GM19351 (cell line): ENCODE measurements around the gene SFTPA2.
"Not testable (repeated sequence)": the region's sequence is repeated elsewhere in the genome, so short reads cannot be mapped to it uniquely, and the experiment has no call there.

ENCODE experiments used
- ATAC-seq: cut with Tn5 transposase; IDR thresholded peaks from one replicate; pipeline ENCODE4 v1.9.1; 2021; ENCODE audit warnings: mild to moderate bottlenecking, moderate library complexity; ENCODE audit not compliant: unreplicated experiment

Gene SFTPA2

GRCh38 chr10:79561257-79561656 lies 1.1 kb upstream of the SFTPA2 start:
- ATAC-seq, result no peak

- no peak for ATAC-seq
Observed at GRCh38 chr10:79559726-79560125, 481 bp downstream of the SFTPA2 start.

- ATAC-seq, result not testable (repeated sequence)
Observed at GRCh38 chr10:79556961-79557360, 3.2 kb downstream of the SFTPA2 start.

DNA sequence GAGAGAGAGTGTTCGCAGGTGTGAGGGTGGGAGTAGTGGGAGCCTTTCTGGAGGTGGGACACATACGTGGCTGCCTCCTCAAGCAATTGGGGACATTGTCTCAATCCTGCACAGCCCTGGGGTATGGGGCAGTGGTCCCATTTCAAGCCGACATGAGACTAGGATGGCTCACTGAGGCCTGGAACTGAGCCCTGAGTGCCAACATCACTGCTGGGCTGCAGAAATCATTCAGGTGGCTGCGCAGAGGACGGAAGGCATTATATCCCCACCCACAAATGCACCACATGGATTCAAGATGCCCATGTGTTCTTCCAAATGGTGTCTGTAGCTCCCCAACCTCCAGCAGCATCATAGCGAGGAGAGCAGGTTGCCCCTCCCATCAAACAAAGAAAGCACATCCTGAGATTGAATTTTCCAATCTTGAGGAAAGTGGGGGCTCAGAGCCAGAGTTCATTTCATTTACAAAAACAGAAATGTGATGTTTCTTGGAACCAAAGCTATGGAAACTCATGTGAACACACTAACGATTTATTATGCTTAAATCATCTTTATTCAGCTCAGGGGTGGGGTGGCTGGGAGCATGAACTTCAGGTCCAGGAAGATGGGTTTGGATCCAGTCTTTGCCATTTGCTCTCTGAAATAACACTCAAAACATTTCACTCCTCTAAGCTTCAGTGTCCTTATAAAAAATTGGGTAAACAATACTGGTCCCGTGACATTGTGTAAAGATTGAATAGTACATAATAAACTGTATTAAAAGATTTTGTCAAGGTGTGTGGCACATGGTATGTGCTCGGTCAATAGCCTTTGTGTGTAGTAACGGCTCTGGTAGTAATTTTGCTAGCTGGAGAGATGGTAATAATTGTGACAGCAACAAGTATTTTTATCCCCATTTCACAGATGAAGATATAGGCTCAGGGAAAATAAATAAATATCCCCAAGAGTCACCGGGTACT lies 4.6 kb downstream of the SFTPA2 start:
- no peak for ATAC-seq

DNA sequence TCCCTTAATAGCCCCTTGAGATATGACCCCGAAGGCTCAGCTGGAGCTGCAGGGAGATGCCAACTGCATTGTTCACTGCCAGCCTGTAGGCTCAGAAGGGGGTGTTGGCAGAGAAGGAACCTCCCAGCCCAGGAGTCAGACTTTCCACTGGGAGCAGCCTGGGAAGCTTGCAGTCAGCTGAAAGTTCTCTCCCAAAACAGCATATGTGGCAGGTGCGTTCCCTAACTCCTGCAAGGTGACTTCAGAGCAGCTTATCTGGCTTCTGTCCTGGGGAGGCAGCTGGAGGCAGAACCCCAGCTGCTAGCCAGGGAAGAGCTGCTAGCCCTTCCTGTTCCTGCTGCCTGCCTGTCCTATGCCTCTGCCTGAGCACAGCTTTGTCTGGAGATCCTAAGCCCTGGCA lies 8.1 kb downstream of the SFTPA2 start:
- no peak for ATAC-seq

- ATAC-seq, result no peak
Observed at GRCh38 chr10:79547973-79548372, 12.2 kb downstream of the SFTPA2 start.

DNA sequence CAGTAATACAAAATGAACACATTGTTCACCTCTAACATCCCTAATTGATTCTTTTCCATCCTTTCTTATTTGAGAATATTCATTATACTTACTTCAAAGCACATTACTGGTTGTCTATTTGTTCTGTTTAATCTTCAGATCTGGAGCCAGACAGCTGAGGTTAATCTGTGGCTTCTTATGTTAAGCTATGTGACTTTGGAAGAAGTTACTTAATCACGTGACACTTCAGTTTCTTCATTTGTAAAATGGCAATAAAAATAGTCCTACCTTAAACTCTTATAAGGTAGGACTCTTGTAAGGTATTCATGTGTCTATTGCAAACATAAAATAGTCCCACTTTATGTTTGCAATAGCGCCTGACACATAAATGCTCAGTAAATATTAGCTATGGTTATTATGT lies 13.1 kb downstream of the SFTPA2 start:
- ATAC-seq, result not testable (repeated sequence)

DNA sequence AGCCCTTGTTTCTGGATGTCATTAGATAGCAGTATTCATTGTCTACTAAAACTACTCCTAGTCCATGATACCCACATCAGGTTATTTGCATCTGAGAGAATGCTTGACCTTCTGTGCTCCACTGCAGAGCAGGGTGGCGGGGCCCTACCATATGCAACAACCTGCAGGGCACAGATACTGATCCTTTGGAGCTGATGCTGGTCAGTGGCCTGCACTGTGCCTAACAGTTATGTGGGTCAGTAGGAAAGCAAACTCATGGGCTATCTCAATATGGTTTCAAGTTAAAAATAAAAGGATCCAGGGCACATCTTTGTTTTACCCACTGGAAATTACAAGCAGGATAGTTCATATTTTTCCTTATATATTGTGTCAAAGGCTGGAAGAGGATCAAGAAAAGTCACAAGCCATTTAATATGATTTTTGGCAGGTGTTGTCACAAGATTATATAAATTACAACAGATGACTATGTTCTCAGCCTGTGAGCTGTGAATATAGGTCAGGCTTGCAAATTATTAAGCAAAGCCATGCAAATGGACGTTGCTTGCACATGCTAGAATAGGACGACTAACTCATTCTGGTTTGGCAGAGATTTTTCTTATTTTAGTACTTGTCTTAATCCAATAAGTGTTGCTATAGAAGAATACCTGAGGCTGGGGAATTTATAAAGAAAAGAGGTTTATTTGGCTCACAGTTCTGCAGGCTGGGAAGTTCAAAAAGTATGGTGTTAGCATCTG lies 15.1 kb downstream of the SFTPA2 start:
- not testable (repeated sequence) for ATAC-seq

DNA sequence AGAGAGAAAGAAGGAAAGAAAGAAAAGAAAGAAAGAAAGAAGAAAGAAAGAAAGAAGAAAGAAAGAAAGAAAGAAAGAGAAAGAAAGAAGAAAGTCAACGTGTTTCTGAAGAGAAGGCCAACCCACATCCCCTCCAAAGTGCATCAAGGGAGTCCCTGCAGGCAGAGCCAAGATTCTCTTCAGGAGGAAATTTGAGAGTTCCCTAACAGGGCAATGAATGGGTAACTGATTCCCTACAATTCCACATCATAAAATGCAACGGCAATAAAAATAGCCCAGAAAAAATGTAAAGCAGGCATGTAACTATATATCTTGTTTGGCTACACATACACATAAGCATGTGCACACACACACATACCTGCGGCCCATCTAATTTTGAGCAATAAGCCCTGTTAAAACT lies 15.8 kb downstream of the SFTPA2 start:
- ATAC-seq, result not testable (repeated sequence)

DNA sequence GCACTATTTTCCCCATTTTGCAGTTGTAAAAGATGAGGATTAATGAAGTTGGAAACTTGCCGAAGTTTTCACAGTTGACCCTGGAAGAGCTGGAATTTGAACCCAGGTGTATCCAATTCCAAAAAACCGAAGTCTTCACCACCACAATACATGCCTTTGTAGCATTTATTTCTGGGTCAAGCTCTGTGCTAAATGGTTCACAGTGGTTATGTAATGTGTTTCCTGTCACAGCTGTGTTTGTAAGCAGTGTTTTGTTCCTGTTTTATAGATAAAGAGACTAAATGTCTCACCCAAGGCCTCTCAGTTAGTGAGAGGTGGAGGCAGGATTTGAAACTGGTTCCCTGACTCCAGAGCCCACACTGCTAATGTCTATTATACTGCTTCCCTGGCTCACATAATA lies 17.6 kb downstream of the SFTPA2 start:
- peak; percentile 30 for ATAC-seq

- ATAC-seq, result peak; percentile 95
Observed at GRCh38 chr10:79540930-79541329, 19.3 kb downstream of the SFTPA2 start.

GRCh38 chr10:79538311-79538710 lies 21.9 kb downstream of the SFTPA2 start:
- not testable (repeated sequence) for ATAC-seq

DNA sequence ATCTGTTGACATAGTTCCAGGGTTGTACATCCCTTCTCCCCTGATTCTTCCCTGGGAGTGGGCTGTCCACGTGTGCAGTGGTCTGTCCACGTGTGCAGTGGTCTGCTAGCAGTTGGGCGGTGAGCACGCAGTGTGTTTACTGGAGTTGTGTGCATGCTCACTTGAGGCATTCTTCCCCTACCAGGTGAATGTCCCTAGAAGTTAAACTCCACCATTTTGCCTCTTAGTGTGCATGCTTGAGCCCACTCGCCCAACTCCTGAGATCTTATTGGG lies 26.4 kb downstream of the SFTPA2 start:
- not testable (repeated sequence) for ATAC-seq

GRCh38 chr10:79533142-79533902 lies 26.9 kb downstream of the SFTPA2 start:
- not testable (repeated sequence) for ATAC-seq

GRCh38 chr10:79528261-79528660 lies 31.9 kb downstream of the SFTPA2 start:
- ATAC-seq, result not testable (repeated sequence)

GRCh38 chr10:79525049-79525710 lies 35.0 kb downstream of the SFTPA2 start:
- peak; percentile 94 for ATAC-seq

GRCh38 chr10:79523157-79523853 lies 36.9 kb downstream of the SFTPA2 start:
- not testable (repeated sequence) for ATAC-seq

- ATAC-seq, result not testable (repeated sequence)
Observed at GRCh38 chr10:79522464-79522863, 37.7 kb downstream of the SFTPA2 start.

DNA sequence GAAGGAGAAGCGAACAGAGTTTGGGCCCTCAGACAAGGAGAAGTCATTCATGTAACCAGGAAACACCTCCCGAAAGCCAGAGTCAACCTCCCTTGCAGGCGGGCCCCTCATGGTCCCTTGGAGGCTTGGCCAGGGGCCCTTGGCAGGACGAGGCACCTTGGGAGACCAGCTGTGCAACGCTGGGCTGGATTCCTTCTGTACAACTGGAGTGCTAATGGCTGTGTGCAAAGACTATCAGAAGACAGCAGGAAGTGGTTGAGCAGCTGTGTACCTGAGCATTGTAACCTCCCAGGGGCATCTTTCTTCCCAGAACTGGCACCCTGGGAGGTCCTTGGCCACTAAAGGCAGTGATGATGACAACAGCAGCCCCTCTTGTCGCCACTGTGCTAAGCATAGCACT lies 38.5 kb downstream of the SFTPA2 start:
- ATAC-seq, result not testable (repeated sequence)

GRCh38 chr10:79517567-79517966 lies 42.6 kb downstream of the SFTPA2 start:
- not testable (repeated sequence) for ATAC-seq
